Osteocyte (in vitro differentiated cells): ENCODE results near the gene PDZD4. TPM values are rescaled to one million over a fixed set of nuclear protein-coding genes. Genes with fewer than 3 reads are reported as not detected.

ENCODE experiments used
- DNase-seq: peaks from one replicate; pipeline ENCODE4 v3.0.0; 2021; ENCODE audit warnings: mixed read lengths; ENCODE audit not compliant: unreplicated experiment; ENCODE audit errors: extremely low spot score
- H3K27ac Mint-ChIP-seq: one replicate; pipeline ENCODE4 v1.8.0; 2021; ENCODE audit warnings: mild to moderate bottlenecking, mixed read lengths; ENCODE audit not compliant: unreplicated experiment
- H3K27me3 Mint-ChIP-seq: one replicate; pipeline ENCODE4 v1.8.0; 2021; ENCODE audit warnings: mixed read lengths; ENCODE audit not compliant: unreplicated experiment
- H3K36me3 Mint-ChIP-seq: one replicate; pipeline ENCODE4 v1.8.0; 2021; ENCODE audit warnings: mixed read lengths; ENCODE audit not compliant: unreplicated experiment
- H3K4me1 Mint-ChIP-seq: one replicate; pipeline ENCODE4 v1.8.0; 2021; ENCODE audit warnings: mixed read lengths; ENCODE audit not compliant: unreplicated experiment
- H3K4me3 Mint-ChIP-seq: one replicate; pipeline ENCODE4 v1.8.0; 2021; ENCODE audit warnings: mild to moderate bottlenecking, moderate library complexity, mixed read lengths; ENCODE audit not compliant: unreplicated experiment
- H3K9me3 Mint-ChIP-seq: one replicate; pipeline ENCODE4 v1.8.0; 2021; ENCODE audit warnings: mixed read lengths; ENCODE audit not compliant: unreplicated experiment
- CTCF ChIP-seq: fragments of 200-600 bp; sonication (generic); IDR thresholded peaks from 2 replicates; pipeline ENCODE4 v1.5.0; 2021; ENCODE audit warnings: antibody characterized with exemption, mild to moderate bottlenecking, moderate library complexity
- total RNA-seq: library from RNA; stranded (reverse); gene quantifications from 2 replicates; pipeline ENCODE4 v1.2.1, GENCODE V29; 2021

Gene PDZD4
- total RNA-seq, 1 donor from 2014 or later: 23.9 TPM

GRCh38 chrX:153863251-153863991, 33.1 kb upstream of the PDZD4 start:
- H3K27ac Mint-ChIP-seq: no peak overlapping the region
- H3K4me3 Mint-ChIP-seq: no peak overlapping the region
- no peaks in the 10 kb centered on the region for H3K9me3 Mint-ChIP-seq
- no peaks in the 10 kb centered on the region for H3K4me1 Mint-ChIP-seq
- TF ChIP-seq CTCF: no peak
- DNase-seq: no peak
- H3K27me3 Mint-ChIP-seq: no peaks in the 10 kb centered on the region
- no peaks in the 10 kb centered on the region for H3K36me3 Mint-ChIP-seq

GRCh38 chrX:153862369-153863250, 32.3 kb upstream of the PDZD4 start:
- Mint-ChIP-seq H3K36me3 (no peaks in the 10 kb centered on the region), H3K9me3 (no peaks in the 10 kb centered on the region), H3K4me3 (no peak overlapping the region), H3K4me1 (no peaks in the 10 kb centered on the region), H3K27ac (no peak overlapping the region), H3K27me3 (no peaks in the 10 kb centered on the region)
- no peak for DNase-seq
- TF ChIP-seq CTCF: no peak

GRCh38 chrX:153861733-153862310, 31.5 kb upstream of the PDZD4 start:
- Mint-ChIP-seq H3K4me3 (no peak overlapping the region), H3K4me1 (no peaks in the 10 kb centered on the region), H3K27me3 (peaks cover 2% of the 10 kb centered on the region), H3K9me3 (no peaks in the 10 kb centered on the region), H3K27ac (no peak overlapping the region), H3K36me3 (no peaks in the 10 kb centered on the region)
- no peak for DNase-seq
- no peak for TF ChIP-seq CTCF

GRCh38 chrX:153861151-153861550, 30.8 kb upstream of the PDZD4 start:
- DNase-seq: no peak
- no peaks in the 10 kb centered on the region for H3K36me3 Mint-ChIP-seq
- H3K9me3 Mint-ChIP-seq: no peaks in the 10 kb centered on the region
- peaks cover 2% of the 10 kb centered on the region for H3K27me3 Mint-ChIP-seq
- no peaks in the 10 kb centered on the region for H3K4me1 Mint-ChIP-seq
- H3K27ac Mint-ChIP-seq: no peak overlapping the region
- TF ChIP-seq CTCF: no peak
- no peak overlapping the region for H3K4me3 Mint-ChIP-seq
